GM04503 (cell line): ENCODE measurements around the gene IGF2R.
"Not testable (repeated sequence)": the region's sequence is repeated elsewhere in the genome, so short reads cannot be mapped to it uniquely, and the experiment has no call there.

Experiments
- DNase-seq: peaks from one replicate; pipeline ENCODE4 v3.0.0-alpha.2; 2012; ENCODE audit warnings: low read depth

IGF2R gene

GRCh38 chr6:160124605-160125004 is 155.7 kb downstream of the IGF2R start:
- no peak for DNase-seq

GRCh38 chr6:160125105-160125504 is 156.2 kb downstream of the IGF2R start:
- DNase-seq, result not testable (repeated sequence)

GRCh38 chr6:160127270-160128124 is 158.6 kb downstream of the IGF2R start:
- DNase-seq, result no peak

GRCh38 chr6:160128125-160128683 is 159.3 kb downstream of the IGF2R start:
- no peak for DNase-seq

GRCh38 chr6:160128879-160129516 is 160.1 kb downstream of the IGF2R start:
- DNase-seq, result no peak

GRCh38 chr6:160129881-160130615 is 161.2 kb downstream of the IGF2R start:
- no peak for DNase-seq

GRCh38 chr6:160130729-160131484 is 162.0 kb downstream of the IGF2R start:
- no peak for DNase-seq

- no peak for DNase-seq
These were observed 162.9 kb downstream of the IGF2R start for GRCh38 chr6:160131636-160132296.

- DNase-seq, result no peak
These were observed 163.4 kb downstream of the IGF2R start for GRCh38 chr6:160132297-160132637.

- DNase-seq, result no peak
These were observed 164.0 kb downstream of the IGF2R start for GRCh38 chr6:160132776-160133338.

GRCh38 chr6:160133441-160134336 is 164.8 kb downstream of the IGF2R start:
- no peak for DNase-seq

GRCh38 chr6:160134337-160134751 is 165.5 kb downstream of the IGF2R start:
- not testable (repeated sequence) for DNase-seq

GRCh38 chr6:160134779-160135547 is 166.1 kb downstream of the IGF2R start:
- DNase-seq, result no peak

- DNase-seq, result no peak
These were observed 167.2 kb downstream of the IGF2R start for GRCh38 chr6:160135907-160136655.

- DNase-seq, result no peak
These were observed 168.5 kb downstream of the IGF2R start for GRCh38 chr6:160137130-160137988.

- no peak for DNase-seq
These were observed 169.3 kb downstream of the IGF2R start for GRCh38 chr6:160137989-160138835.
